HEK293 (cell line): Measurements from ENCODE around the gene SEMA4D.

ENCODE experiments used
- CTCF ChIA-PET: fragments of 350-600 bp; formaldehyde crosslinking; extraction: SDS; loops from one replicate; lab custom pipeline; 2021; ENCODE audit warnings: antibody characterized with exemption; lab: Yijun Ruan, JAX
- POLR2A ChIA-PET: fragments of 300-600 bp; formaldehyde crosslinking; extraction: SDS; loops from one replicate; lab custom pipeline; 2020; ENCODE audit warnings: antibody characterized with exemption, inconsistent platforms; lab: Yijun Ruan, JAX
- H3K27ac ChIP-seq: fragments of 200-500 bp; sonication (Bioruptor generic); 2 replicates; pipeline ENCODE4 v1.5.1; 2014; ENCODE audit warnings: low read depth, low read length, control low read depth, inconsistent platforms; ENCODE audit errors: extremely low read depth
- H3K36me3 ChIP-seq, 2 experiments: fragments of 200-500 bp in 1 of 2; sonication (Bioruptor generic) in 1 of 2; 1 replicate in 1 of 2; 2 replicates in 1 of 2; pipeline ENCODE4 v1.5.1; 2014 to 2017; ENCODE audit warnings: inconsistent platforms in 2 of 2, low read length in 2 of 2; ENCODE audit not compliant: control insufficient read depth in 2 of 2, insufficient read depth in 1 of 2
- H3K4me1 ChIP-seq: fragments of 200-500 bp; sonication (Bioruptor generic); 2 replicates; pipeline ENCODE4 v1.5.1; 2014; ENCODE audit warnings: mild to moderate bottlenecking, low read length, inconsistent platforms; ENCODE audit not compliant: control insufficient read depth, insufficient read depth
- H3K4me3 ChIP-seq: 2 replicates; pipeline ENCODE4 v1.5.1; 2011; ENCODE audit warnings: low read depth, mild to moderate bottlenecking, control low read depth, low read length, moderate library complexity
- H3K9me3 ChIP-seq: fragments of 200-500 bp; sonication (Bioruptor generic); 2 replicates; pipeline ENCODE4 v1.5.1; 2014; ENCODE audit warnings: low read depth, low read length, inconsistent platforms; ENCODE audit not compliant: control insufficient read depth, insufficient read depth
- GLI2 ChIP-seq: fragments of 450-650 bp; formaldehyde crosslinking; IDR thresholded peaks from 2 replicates; pipeline ENCODE4; 2017; ENCODE audit warnings: missing biosample characterization, missing genetic modification characterization, low read depth, borderline replicate concordance
- PRDM1 ChIP-seq: fragments of 450-650 bp; formaldehyde crosslinking; IDR thresholded peaks from 2 replicates; pipeline ENCODE4; 2016; ENCODE audit warnings: missing biosample characterization, missing genetic modification characterization
- SP3 ChIP-seq: fragments of 450-650 bp; formaldehyde crosslinking; IDR thresholded peaks from 2 replicates; pipeline ENCODE4 v1.5.1; 2016; ENCODE audit warnings: missing biosample characterization, missing genetic modification characterization
- TRIM28 ChIP-seq: IDR thresholded peaks from 2 replicates; pipeline ENCODE4 v1.6.1; 2011; ENCODE audit warnings: low read length, control low read depth, borderline replicate concordance
- ZBTB20 ChIP-seq: fragments of 450-650 bp; formaldehyde crosslinking; IDR thresholded peaks from 2 replicates; pipeline ENCODE4 v1.5.1; 2016; ENCODE audit warnings: missing biosample characterization, missing genetic modification characterization
- ZBTB26 ChIP-seq: fragments of 450-650 bp; formaldehyde crosslinking; optimal IDR thresholded peaks from 2 replicates; pipeline ENCODE3; 2016; ENCODE audit warnings: missing biosample characterization, mild to moderate bottlenecking, missing genetic modification characterization
- ZNF140 ChIP-seq: fragments of 450-650 bp; formaldehyde crosslinking; IDR thresholded peaks from 2 replicates; pipeline ENCODE4 v1.5.1; 2016; ENCODE audit warnings: missing biosample characterization, missing genetic modification characterization
- ZNF155 ChIP-seq: fragments of 450-650 bp; formaldehyde crosslinking; IDR thresholded peaks from 2 replicates; pipeline ENCODE4 v1.5.1; 2016; ENCODE audit warnings: missing biosample characterization, missing genetic modification characterization
- ZNF19 ChIP-seq: fragments of 450-650 bp; formaldehyde crosslinking; IDR thresholded peaks from 2 replicates; pipeline ENCODE4; 2016; ENCODE audit warnings: missing biosample characterization, missing genetic modification characterization, low read depth
- ZNF26 ChIP-seq: fragments of 450-650 bp; formaldehyde crosslinking; IDR thresholded peaks from 2 replicates; pipeline ENCODE4 v1.5.1; 2016; ENCODE audit warnings: missing biosample characterization, missing genetic modification characterization
- ZNF37A ChIP-seq: fragments of 450-650 bp; IDR thresholded peaks from 2 replicates; pipeline ENCODE4 v1.5.1; 2018; ENCODE audit warnings: missing biosample characterization, missing genetic modification characterization
- ZNF433 ChIP-seq: fragments of 450-650 bp; formaldehyde crosslinking; IDR thresholded peaks from 2 replicates; pipeline ENCODE4 v1.5.1; 2016; ENCODE audit warnings: missing biosample characterization, missing genetic modification characterization, low read depth
- ZNF449 ChIP-seq: fragments of 450-650 bp; formaldehyde crosslinking; IDR thresholded peaks from 2 replicates; pipeline ENCODE4 v1.5.1; 2017; ENCODE audit warnings: missing biosample characterization, mild to moderate bottlenecking, missing genetic modification characterization, moderate library complexity
- ZNF510 ChIP-seq: fragments of 450-650 bp; formaldehyde crosslinking; IDR thresholded peaks from 2 replicates; pipeline ENCODE4 v1.5.1; 2018; ENCODE audit warnings: mild to moderate bottlenecking, missing genetic modification characterization, missing biosample characterization; ENCODE audit not compliant: insufficient replicate concordance
- ZNF513 ChIP-seq: fragments of 450-650 bp; IDR thresholded peaks from 2 replicates; pipeline ENCODE4 v1.5.1; 2018; ENCODE audit warnings: missing biosample characterization, missing genetic modification characterization
- ZNF529 ChIP-seq: fragments of 450-650 bp; formaldehyde crosslinking; IDR thresholded peaks from 2 replicates; pipeline ENCODE4 v1.5.1; 2017; ENCODE audit warnings: missing genetic modification characterization, missing biosample characterization; ENCODE audit not compliant: insufficient replicate concordance
- ZNF624 ChIP-seq: fragments of 450-650 bp; formaldehyde crosslinking; IDR thresholded peaks from 2 replicates; pipeline ENCODE4 v1.5.1; 2017; ENCODE audit warnings: missing biosample characterization, missing genetic modification characterization
- ZNF654 ChIP-seq: fragments of 450-650 bp; formaldehyde crosslinking; IDR thresholded peaks from 2 replicates; pipeline ENCODE4 v1.5.1; 2016; ENCODE audit warnings: low read depth, missing biosample characterization, missing genetic modification characterization
- ZNF658 ChIP-seq: fragments of 450-650 bp; formaldehyde crosslinking; IDR thresholded peaks from 2 replicates; pipeline ENCODE4; 2016; ENCODE audit warnings: missing biosample characterization, missing genetic modification characterization
- ZNF791 ChIP-seq: fragments of 450-650 bp; formaldehyde crosslinking; IDR thresholded peaks from 2 replicates; pipeline ENCODE4 v1.5.1; 2016; ENCODE audit warnings: missing biosample characterization, missing genetic modification characterization
- ZNF792 ChIP-seq: fragments of 450-650 bp; formaldehyde crosslinking; IDR thresholded peaks from 2 replicates; pipeline ENCODE4 v1.5.1; 2016; ENCODE audit warnings: missing biosample characterization, missing genetic modification characterization

Gene SEMA4D

GRCh38 chr9:89418474-89418845 lies 79.5 kb downstream of the SEMA4D start:
- ChIA-PET POLR2A (no interaction called here), CTCF (no interaction called here)
- H3K36me3 ChIP-seq, result peaks cover 0 to 8% of the 10 kb centered on the region in 2 experiments; a peak in 1 of 3 replicates
- H3K4me1 ChIP-seq, result no peaks in the 10 kb centered on the region
- no peak overlapping the region for H3K27ac ChIP-seq
- no peak for TF ChIP-seq ZNF513 (tag by site-specific recombination)
- TF ChIP-seq ZNF140 (tag by site-specific recombination), result no peak
- TF ChIP-seq ZNF19, result no peak
- no peak for TF ChIP-seq ZNF449 (tag by site-specific recombination)
- TF ChIP-seq ZNF510, result no peak
- no peak for TF ChIP-seq ZNF433 (tag by site-specific recombination)
- TF ChIP-seq ZNF529 (tag by site-specific recombination), result no peak
- TF ChIP-seq ZNF658 (tag by site-specific recombination), result no peak
- no peak for TF ChIP-seq TRIM28
- TF ChIP-seq ZNF792, result no peak
- no peak for TF ChIP-seq ZBTB20
- no peaks in the 10 kb centered on the region for H3K9me3 ChIP-seq
- H3K4me3 ChIP-seq, result no peak overlapping the region

- TF ChIP-seq ZBTB26 (tag by site-specific recombination) (no peak), ZNF26 (tag by site-specific recombination) (no peak), SP3 (tag by site-specific recombination) (no peak), ZNF37A (no peak)
- no peak overlapping the region for H3K4me3 ChIP-seq
- H3K27ac ChIP-seq, result no peak overlapping the region
- ChIA-PET CTCF (interaction anchor here (1.6 kb wide), 1 partner anchor 132 kb away, joined by 7 read pairs; no protein-coding TSS in a partner anchor), POLR2A (no interaction called here)
- peaks cover 0 to 10% of the 10 kb centered on the region in 2 experiments; a peak in 1 of 3 replicates for H3K36me3 ChIP-seq
- no peaks in the 10 kb centered on the region for H3K9me3 ChIP-seq
- H3K4me1 ChIP-seq, result no peaks in the 10 kb centered on the region
These were observed 80.0 kb downstream of the SEMA4D start for GRCh38 chr9:89417832-89418473.

- no peaks in the 10 kb centered on the region for H3K9me3 ChIP-seq
- no peaks in the 10 kb centered on the region for H3K4me1 ChIP-seq
- H3K27ac ChIP-seq, result no peak overlapping the region
- H3K36me3 ChIP-seq, result peaks cover 0 to 10% of the 10 kb centered on the region in 2 experiments; a peak in 1 of 3 replicates
- CTCF ChIA-PET, result no interaction called here
- no peak overlapping the region for H3K4me3 ChIP-seq
- POLR2A ChIA-PET, result no interaction called here
- TF ChIP-seq TRIM28 (no peak), GLI2 (tag by site-specific recombination) (no peak), ZNF791 (tag by site-specific recombination) (no peak), ZNF624 (tag by site-specific recombination) (no peak), ZNF155 (tag by site-specific recombination) (no peak), ZNF37A (no peak), PRDM1 (no peak), ZNF654 (tag by site-specific recombination) (no peak)
These were observed 83.1 kb downstream of the SEMA4D start for GRCh38 chr9:89414670-89415324.
